Kidney (tissue), 14 donors: Measurements from ENCODE around the gene BIRC6. TPM values are rescaled to one million over a fixed set of nuclear protein-coding genes. Genes with fewer than 3 reads are reported as not detected.

Source experiments
- DNase-seq, 5 donors: peaks; one replicate each; pipeline ENCODE4 v3.0.0-alpha.2; 2013 to 2020
- FAIRE-seq: peaks from 2 replicates; lab custom pipeline; 2012; peaks lifted over from hg19 to GRCh38; lab: Jason Lieb, UNC
- H3K27ac ChIP-seq, 2 donors: one replicate each; pipeline ENCODE4 v1.7.0; 2013; ENCODE audit warnings: low read depth in 2 of 2, low read length in 2 of 2, inconsistent platforms in 1 of 2
- H3K27me3 ChIP-seq: one replicate; pipeline ENCODE4 v1.7.1; 2013; ENCODE audit warnings: low read length, inconsistent platforms; ENCODE audit not compliant: control insufficient read depth, insufficient read depth
- H3K36me3 ChIP-seq, 3 donors: one replicate each; pipeline versions ENCODE4 v1.7.0 to v1.7.1; 2013; ENCODE audit warnings: low read length in 3 of 3, control low read depth in 1 of 3, inconsistent platforms in 1 of 3; ENCODE audit not compliant: insufficient read depth in 3 of 3, control insufficient read depth in 2 of 3
- H3K4me1 ChIP-seq, 3 donors: one replicate each; pipeline versions ENCODE4 v1.7.0 to v1.7.1; 2013; ENCODE audit warnings: low read length in 3 of 3, inconsistent platforms in 1 of 3, low read depth in 1 of 3; ENCODE audit not compliant: control insufficient read depth in 2 of 3, insufficient read depth in 2 of 3
- H3K4me3 ChIP-seq, 3 donors: one replicate each; pipeline versions ENCODE4 v1.7.0 to v1.8.1; 2013; ENCODE audit warnings: low read length in 3 of 3, control low read depth in 1 of 3, inconsistent platforms in 1 of 3
- H3K9ac ChIP-seq, 3 donors: one replicate each; pipeline versions ENCODE4 v1.7.0 to v1.7.1; 2013; ENCODE audit warnings: low read length in 3 of 3, control low read depth in 1 of 3, inconsistent platforms in 1 of 3
- H3K9me3 ChIP-seq, 3 donors: one replicate each; pipeline versions ENCODE4 v1.7.0 to v1.7.1; 2013; ENCODE audit warnings: low read length in 3 of 3, control low read depth in 1 of 3, inconsistent platforms in 1 of 3; ENCODE audit not compliant: control insufficient read depth in 2 of 3, insufficient read depth in 1 of 3
- intact Hi-C: fragments of 100-400 bp; cut with DNase I; formaldehyde crosslinking; loops from one replicate; pipeline ENCODE4 v1.11.1; 2022
- polyA plus RNA-seq: library from polyadenylated mRNA; stranded (reverse); fragments of 350-450 nt; fragmentation: Illumina TruSeq; extraction: RNeasy Lipid Tissue Mini Kit (QIAGEN cat#74804); gene quantifications from one replicate; pipeline ENCODE4 v1.2.3, GENCODE V29; 2014; ENCODE audit warnings: low read depth, low replicate concordance; ENCODE audit not compliant: insufficient read depth
- total RNA-seq: library from RNA; stranded (reverse); fragmentation: NEBNext Ultra II Directional; extraction: Animal tissue kit (Norgen Biotek cat#: 25700); gene quantifications from one replicate; pipeline ENCODE4 v1.2.1, GENCODE V29; 2021
- TF ChIP-seq, protein P1 (sequence below): IDR thresholded peaks from 3 replicates; pipeline ENCODE4 v1.5.1; 2012; ENCODE audit warnings: mild to moderate bottlenecking, moderate library complexity, borderline replicate concordance; ENCODE audit not compliant: insufficient read depth; ENCODE audit errors: extremely low read depth
- donor health status: control.
- donor health status: control.
- donor health status: control.
- donor health status: control.
- donor health status: control.
- donor health status: DM: yes; HTN: yes; CAD: no.
- donor health status: Normal renal cell carcinoma (clear cell type).

BIRC6 gene
- total and polyA plus RNA-seq, 2 donors from 2014 or later = 12.8 to 113 TPM

DNA sequence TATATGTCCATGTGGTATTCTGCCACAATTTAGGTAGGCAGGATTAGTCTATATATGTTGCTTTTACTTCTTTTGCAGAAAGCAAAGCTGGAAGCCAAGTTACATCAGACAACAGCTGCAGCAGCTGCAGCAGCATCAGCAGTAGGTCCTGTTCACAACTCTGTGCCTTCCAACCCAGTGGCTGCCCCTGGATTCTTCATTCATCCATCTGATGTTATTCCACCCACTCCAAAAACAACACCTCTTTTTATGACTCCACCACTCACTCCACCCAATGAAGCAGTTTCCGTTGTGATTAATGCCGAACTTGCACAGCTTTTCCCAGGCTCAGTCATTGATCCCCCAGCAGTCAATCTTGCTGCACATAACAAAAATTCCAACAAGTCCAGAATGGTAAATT, 107.6 kb downstream of the BIRC6 start:
- Histone ChIP-seq H3K9me3 (no peaks in the 10 kb centered on the region), H3K4me1 (no peaks in the 10 kb centered on the region), H3K36me3 (peaks cover 9 to 36% (median 22%) of the 10 kb centered on the region in 3 donors), H3K27ac (no peak overlapping the region), H3K9ac (no peak overlapping the region), H3K4me3 (no peak overlapping the region), H3K27me3 (no peaks in the 10 kb centered on the region)
- intact Hi-C loops = no loop called here
- DNase-seq (no peak), FAIRE-seq (no peak)
- TF ChIP-seq, protein P1, sequence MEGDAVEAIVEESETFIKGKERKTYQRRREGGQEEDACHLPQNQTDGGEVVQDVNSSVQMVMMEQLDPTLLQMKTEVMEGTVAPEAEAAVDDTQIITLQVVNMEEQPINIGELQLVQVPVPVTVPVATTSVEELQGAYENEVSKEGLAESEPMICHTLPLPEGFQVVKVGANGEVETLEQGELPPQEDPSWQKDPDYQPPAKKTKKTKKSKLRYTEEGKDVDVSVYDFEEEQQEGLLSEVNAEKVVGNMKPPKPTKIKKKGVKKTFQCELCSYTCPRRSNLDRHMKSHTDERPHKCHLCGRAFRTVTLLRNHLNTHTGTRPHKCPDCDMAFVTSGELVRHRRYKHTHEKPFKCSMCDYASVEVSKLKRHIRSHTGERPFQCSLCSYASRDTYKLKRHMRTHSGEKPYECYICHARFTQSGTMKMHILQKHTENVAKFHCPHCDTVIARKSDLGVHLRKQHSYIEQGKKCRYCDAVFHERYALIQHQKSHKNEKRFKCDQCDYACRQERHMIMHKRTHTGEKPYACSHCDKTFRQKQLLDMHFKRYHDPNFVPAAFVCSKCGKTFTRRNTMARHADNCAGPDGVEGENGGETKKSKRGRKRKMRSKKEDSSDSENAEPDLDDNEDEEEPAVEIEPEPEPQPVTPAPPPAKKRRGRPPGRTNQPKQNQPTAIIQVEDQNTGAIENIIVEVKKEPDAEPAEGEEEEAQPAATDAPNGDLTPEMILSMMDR = no peak

DNA sequence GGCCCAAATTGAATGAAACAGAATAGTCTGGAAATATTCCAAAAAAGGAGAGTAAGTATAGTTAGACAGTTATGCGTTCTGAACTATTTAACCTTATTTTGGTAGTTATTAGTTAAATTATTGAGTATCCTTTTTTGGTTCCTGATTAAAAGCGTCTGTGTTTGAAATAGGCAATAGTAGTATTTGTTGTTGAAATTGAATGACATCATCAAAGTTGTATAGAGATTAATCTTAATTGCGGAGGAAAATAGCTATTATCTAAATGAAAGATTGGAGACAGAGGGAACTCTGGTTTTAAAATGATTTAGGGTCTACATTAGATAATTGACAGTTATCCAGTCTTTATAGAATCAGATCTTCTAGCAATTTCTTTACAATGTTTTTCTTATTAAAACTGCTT, 115.8 kb downstream of the BIRC6 start:
- no peak overlapping the region for H3K4me3 ChIP-seq
- peaks cover 3 to 31% (median 19%) of the 10 kb centered on the region in 3 donors for H3K36me3 ChIP-seq
- DNase-seq = no peak
- no peak for FAIRE-seq
- no peaks in the 10 kb centered on the region for H3K27me3 ChIP-seq
- TF ChIP-seq, protein P1 = no peak
- intact Hi-C loops = no loop called here
- H3K9ac ChIP-seq = no peak overlapping the region
- H3K9me3 ChIP-seq = no peaks in the 10 kb centered on the region
- no peak overlapping the region for H3K27ac ChIP-seq
- no peaks in the 10 kb centered on the region for H3K4me1 ChIP-seq

DNA sequence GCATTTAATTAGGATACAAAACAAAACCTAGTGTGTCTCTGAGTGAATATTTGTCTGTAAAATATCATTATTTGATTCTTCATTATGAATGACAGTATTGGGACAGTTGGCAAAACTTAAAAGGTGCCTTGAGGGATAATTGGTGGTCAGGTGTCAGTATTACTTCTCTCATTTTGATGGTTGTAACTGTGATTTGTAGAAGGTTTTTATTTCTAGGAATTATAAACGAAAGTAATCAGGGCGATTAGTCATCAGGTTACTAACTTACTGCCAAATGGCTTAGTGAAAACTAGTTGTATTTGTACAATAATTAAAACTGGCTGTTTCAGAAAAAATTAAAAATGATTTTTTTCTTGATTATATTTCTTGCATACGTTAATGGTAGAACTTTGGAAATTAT, 117.6 kb downstream of the BIRC6 start:
- intact Hi-C loops = no loop called here
- TF ChIP-seq, protein P1 = no peak
- Histone ChIP-seq H3K4me3 (no peak overlapping the region), H3K4me1 (no peaks in the 10 kb centered on the region), H3K9ac (no peak overlapping the region), H3K27me3 (no peaks in the 10 kb centered on the region), H3K9me3 (no peaks in the 10 kb centered on the region), H3K27ac (no peak overlapping the region), H3K36me3 (peaks cover 1 to 18% (median 9%) of the 10 kb centered on the region in 3 donors)
- DNase-seq (no peak), FAIRE-seq (no peak)

DNA sequence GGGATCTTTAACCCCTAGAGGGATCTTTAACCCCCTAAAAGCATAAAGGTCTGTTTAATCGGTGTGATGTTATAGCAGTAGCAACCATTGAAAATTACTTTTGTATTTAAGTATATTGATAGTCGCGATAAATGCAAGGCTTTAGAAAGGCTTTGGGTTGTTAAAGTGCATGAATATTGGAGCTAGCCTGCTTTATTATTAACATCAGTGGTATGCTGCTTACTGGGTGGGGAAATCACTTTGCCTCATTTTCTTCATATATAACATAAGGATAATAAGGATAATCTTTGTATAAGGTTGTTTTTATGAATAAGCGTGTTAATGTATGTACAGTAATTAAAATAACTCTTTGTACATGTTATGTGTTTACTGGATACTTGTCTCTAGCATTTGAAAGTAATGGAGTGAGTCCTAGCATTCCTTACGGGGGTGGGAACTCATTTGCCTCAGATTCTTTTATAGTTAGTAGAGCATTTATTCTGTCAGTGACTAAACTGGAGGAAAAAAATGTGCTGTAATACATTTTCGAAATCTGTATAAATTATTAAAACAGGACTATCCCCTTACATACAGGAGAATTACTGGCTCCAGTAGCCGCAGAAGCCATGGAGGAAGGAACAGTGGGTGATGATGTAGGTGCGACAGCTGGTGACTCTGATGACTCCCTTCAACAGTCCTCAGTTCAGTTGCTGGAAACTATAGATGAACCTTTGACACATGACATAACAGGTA, 122.2 kb downstream of the BIRC6 start:
- Histone ChIP-seq H3K9me3 (no peaks in the 10 kb centered on the region), H3K36me3 (peaks cover 5 to 28% (median 7%) of the 10 kb centered on the region in 3 donors), H3K27ac (no peak overlapping the region), H3K4me1 (no peaks in the 10 kb centered on the region), H3K4me3 (no peak overlapping the region), H3K9ac (no peak overlapping the region), H3K27me3 (no peaks in the 10 kb centered on the region)
- DNase-seq (peak in 1 of 5 donors; percentile 3), FAIRE-seq (no peak)
- TF ChIP-seq, protein P1 = no peak
- intact Hi-C loops = no loop called here
